GM12891 (cell line): ENCODE results near the gene NOX4.

Source experiments
- DNase-seq: peaks from one replicate; pipeline ENCODE4 v3.0.0; 2011; ENCODE audit warnings: low spot score; ENCODE audit not compliant: insufficient read length
- FAIRE-seq: peaks from 2 replicates; lab custom pipeline; 2011; peaks lifted over from hg19 to GRCh38; lab: Jason Lieb, UNC
- PAX5 ChIP-seq: IDR thresholded peaks from 2 replicates; pipeline ENCODE4 v1.6.1; 2011; ENCODE audit warnings: low read length, moderate library complexity, mild to moderate bottlenecking; ENCODE audit not compliant: insufficient read depth, severe bottlenecking
- POLR2A ChIP-seq: IDR thresholded peaks from 2 replicates; pipeline ENCODE4 v1.6.1; 2011; ENCODE audit warnings: low read depth, low read length, control low read depth
- POLR2AphosphoS5 ChIP-seq: IDR thresholded peaks from 2 replicates; pipeline ENCODE4 v1.6.1; 2011; ENCODE audit warnings: low read depth, low read length, control low read depth
- POU2F2 ChIP-seq: IDR thresholded peaks from 2 replicates; pipeline ENCODE4 v1.6.1; 2011; ENCODE audit warnings: low read depth, mild to moderate bottlenecking, control low read depth, low read length, moderate library complexity
- SPI1 ChIP-seq: IDR thresholded peaks from 2 replicates; pipeline ENCODE4 v1.6.1; 2011; ENCODE audit warnings: low read depth, low read length, control low read depth
- TAF1 ChIP-seq: IDR thresholded peaks from 2 replicates; pipeline ENCODE4 v1.6.1; 2011; ENCODE audit warnings: low read depth, low read length, control low read depth

NOX4 gene

GRCh38 chr11:89487016-89487415 is 4.2 kb downstream of the NOX4 start:
- no peak for FAIRE-seq
- no peak for DNase-seq
- TF ChIP-seq TAF1, result no peak
- TF ChIP-seq POU2F2, result no peak
- TF ChIP-seq PAX5, result no peak
- TF ChIP-seq POLR2AphosphoS5, result no peak
- TF ChIP-seq SPI1, result no peak
- TF ChIP-seq POLR2A, result no peak

- TF ChIP-seq TAF1 (no peak), SPI1 (no peak), PAX5 (no peak)
- FAIRE-seq, result no peak
These were observed 6.3 kb downstream of the NOX4 start for GRCh38 chr11:89484896-89485295.

GRCh38 chr11:89477175-89477574 is 14.0 kb downstream of the NOX4 start:
- FAIRE-seq (no peak), DNase-seq (no peak)
- TF ChIP-seq PAX5 (no peak), POU2F2 (no peak), POLR2A (no peak), TAF1 (no peak), SPI1 (no peak), POLR2AphosphoS5 (no peak)

More at GRCh38 chr11:89484896-89485295, 6.3 kb downstream of the NOX4 start:
- no peak for DNase-seq

GRCh38 chr11:89463266-89463780 is 27.9 kb downstream of the NOX4 start:
- no peak for FAIRE-seq
- TF ChIP-seq TAF1 (no peak), POLR2A (no peak), SPI1 (no peak), PAX5 (no peak), POU2F2 (no peak), POLR2AphosphoS5 (no peak)
- DNase-seq, result no peak

- TF ChIP-seq PAX5 (no peak), POU2F2 (no peak), POLR2AphosphoS5 (no peak), TAF1 (no peak), SPI1 (no peak), POLR2A (no peak)
- DNase-seq, result no peak
- no peak for FAIRE-seq
These were observed 32.5 kb downstream of the NOX4 start for GRCh38 chr11:89458716-89459115.

- TF ChIP-seq POLR2AphosphoS5, result no peak
- TF ChIP-seq POLR2A, result no peak
- TF ChIP-seq SPI1, result no peak
- TF ChIP-seq TAF1, result no peak
- TF ChIP-seq POU2F2, result no peak
- no peak for TF ChIP-seq PAX5
- DNase-seq (no peak), FAIRE-seq (no peak)
These were observed 34.0 kb downstream of the NOX4 start for GRCh38 chr11:89457190-89457589.

GRCh38 chr11:89456681-89457080 is 34.5 kb downstream of the NOX4 start:
- no peak for FAIRE-seq
- no peak for DNase-seq
- TF ChIP-seq POLR2A, result no peak
- no peak for TF ChIP-seq SPI1
- TF ChIP-seq PAX5, result no peak
- no peak for TF ChIP-seq TAF1
- no peak for TF ChIP-seq POU2F2
- no peak for TF ChIP-seq POLR2AphosphoS5

GRCh38 chr11:89452780-89453179 is 38.4 kb downstream of the NOX4 start:
- DNase-seq, result no peak
- TF ChIP-seq TAF1 (no peak), POLR2A (no peak), POU2F2 (no peak), SPI1 (no peak), POLR2AphosphoS5 (no peak), PAX5 (no peak)
- FAIRE-seq, result no peak

- no peak for FAIRE-seq
These were observed 43.3 kb downstream of the NOX4 start for GRCh38 chr11:89447845-89448244.

More at GRCh38 chr11:89447845-89448244, 43.3 kb downstream of the NOX4 start:
- DNase-seq, result no peak
- TF ChIP-seq POLR2AphosphoS5 (no peak), POLR2A (no peak), SPI1 (no peak), PAX5 (no peak), TAF1 (no peak), POU2F2 (no peak)
